GM21786 (cell line): ENCODE results near the gene MAPK8IP1.

Source experiments
- ATAC-seq: cut with Tn5 transposase; IDR thresholded peaks from one replicate; pipeline ENCODE4 v1.9.1; 2021; ENCODE audit not compliant: unreplicated experiment

The MAPK8IP1 gene

DNA sequence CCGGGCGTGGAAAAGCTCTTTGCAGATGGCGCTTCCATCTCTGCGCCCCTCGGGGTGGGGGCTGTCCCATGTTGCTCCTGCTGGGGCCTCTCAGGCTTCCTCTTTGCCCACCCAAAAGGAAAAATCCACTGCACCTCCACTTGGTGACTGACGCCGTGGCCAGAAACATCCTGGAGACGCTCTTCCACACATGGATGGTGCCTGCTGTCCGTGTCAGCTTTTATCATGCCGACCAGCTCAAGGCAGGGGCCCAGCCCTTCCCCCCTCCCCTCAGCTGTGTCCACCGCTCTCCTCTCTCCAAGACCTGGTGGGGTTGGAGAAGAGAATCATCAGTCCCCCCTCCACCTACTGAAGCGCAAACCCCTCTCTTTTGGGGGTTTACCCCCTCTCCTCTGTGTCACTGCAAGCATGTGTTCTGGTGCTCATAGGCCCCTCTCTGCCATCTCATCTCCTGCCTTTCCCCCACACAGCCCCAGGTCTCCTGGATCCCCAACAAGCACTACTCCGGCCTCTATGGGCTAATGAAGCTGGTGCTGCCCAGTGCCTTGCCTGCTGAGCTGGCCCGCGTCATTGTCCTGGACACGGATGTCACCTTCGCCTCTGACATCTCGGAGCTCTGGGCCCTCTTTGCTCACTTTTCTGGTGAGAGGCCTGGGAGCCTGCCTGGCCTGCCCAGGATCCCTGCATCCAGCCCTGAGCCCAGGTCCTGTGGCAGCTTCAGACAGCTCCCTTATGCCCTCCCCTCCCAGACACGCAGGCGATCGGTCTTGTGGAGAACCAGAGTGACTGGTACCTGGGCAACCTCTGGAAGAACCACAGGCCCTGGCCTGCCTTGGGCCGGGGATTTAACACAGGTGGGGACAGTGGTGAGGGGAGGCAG is 38.8 kb downstream of the MAPK8IP1 start:
- no peak for ATAC-seq

DNA sequence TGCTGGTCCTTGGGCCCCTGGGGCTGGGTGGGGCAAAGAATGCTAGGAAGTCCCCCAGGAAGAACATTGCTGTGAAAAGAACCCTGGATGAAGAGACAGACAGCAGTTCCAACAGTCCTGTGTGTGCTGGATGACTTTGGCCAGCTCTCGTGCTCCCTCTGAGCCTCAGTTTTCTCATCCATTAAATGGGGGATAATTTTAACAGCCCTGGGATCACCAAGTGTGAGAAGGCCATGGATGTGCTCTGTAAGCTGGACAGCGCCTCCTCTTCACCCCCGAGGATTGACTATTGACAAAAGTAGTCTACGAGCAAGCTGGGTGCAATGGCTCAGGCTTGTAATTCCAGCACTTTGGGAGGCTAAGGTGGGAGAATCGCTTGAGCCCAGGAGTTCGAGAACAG is 39.5 kb downstream of the MAPK8IP1 start:
- no peak for ATAC-seq

DNA sequence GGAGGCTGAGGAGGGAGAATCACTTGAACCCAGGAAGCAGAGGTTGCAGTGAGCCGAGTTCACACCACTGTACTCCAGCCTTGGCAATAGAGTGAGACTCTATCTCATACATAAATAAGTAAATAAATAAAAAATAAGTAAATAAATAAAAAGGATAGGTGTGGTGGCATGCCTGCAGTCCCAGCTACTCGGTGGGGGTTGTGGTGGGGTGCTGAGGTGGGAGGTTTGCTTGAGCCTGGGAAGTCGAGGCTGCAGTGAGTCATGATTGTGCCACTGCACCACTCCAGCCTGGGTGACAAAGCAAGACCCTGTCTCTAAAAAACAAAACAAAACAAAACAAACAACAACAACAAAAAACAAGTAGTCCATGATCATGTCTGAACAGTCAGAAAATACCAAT is 40.1 kb downstream of the MAPK8IP1 start:
- ATAC-seq, result no peak

DNA sequence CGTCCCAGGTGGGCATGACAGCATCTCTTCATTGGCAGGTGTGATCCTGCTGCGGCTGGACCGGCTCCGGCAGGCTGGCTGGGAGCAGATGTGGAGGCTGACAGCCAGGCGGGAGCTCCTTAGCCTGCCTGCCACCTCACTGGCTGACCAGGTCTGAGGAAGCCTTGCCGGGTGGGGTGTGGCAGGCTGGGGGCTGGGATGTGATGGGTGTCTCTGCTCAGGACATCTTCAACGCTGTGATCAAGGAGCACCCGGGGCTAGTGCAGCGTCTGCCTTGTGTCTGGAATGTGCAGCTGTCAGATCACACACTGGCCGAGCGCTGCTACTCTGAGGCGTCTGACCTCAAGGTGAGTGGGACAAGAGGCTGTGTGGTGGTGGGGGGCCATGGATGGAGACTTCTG is 40.5 kb downstream of the MAPK8IP1 start:
- ATAC-seq, result no peak

DNA sequence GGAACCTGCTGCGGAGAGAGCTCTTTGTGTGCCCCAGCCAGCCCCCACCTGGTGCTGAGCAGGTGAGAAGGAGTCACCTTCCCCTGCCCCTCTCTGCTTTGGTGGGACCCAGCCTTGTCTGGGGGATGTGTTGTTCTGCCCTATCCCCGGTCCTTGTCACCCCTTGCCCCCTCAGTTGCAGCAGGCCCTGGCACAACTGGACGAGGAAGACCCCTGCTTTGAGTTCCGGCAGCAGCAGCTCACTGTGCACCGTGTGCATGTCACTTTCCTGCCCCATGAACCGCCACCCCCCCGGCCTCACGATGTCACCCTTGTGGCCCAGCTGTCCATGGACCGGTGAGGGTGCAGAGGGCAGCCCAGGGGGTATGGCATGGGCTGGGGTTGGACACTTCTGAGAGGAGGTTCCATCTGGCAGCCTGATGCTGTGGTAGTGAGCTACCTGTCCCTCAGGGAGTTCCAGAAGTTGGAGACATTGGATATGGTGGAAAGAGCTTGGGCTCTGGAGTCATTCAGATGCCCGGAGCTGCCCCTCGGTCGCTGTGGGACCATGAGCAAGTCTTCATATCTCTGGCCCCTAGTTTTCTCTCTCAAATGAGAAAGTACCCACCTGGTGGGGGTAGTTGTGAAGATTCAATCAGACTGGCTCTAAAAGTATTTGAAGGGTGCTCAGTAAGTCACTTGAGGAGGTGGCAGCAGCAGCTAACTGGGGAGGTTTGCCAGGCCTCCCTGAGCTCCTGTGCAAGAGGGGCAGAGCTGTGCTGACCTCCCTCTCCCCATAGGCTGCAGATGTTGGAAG is 41.3 kb downstream of the MAPK8IP1 start:
- no peak for ATAC-seq

DNA sequence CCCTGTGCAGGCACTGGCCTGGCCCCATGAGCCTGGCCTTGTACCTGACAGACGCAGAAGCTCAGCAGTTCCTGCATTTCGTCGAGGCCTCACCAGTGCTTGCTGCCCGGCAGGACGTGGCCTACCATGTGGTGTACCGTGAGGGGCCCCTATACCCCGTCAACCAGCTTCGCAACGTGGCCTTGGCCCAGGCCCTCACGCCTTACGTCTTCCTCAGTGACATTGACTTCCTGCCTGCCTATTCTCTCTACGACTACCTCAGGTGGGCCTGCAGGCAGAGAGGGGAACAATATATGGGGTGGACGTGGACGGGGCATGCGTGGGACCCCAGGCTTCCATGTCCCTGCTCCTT is 41.9 kb downstream of the MAPK8IP1 start:
- ATAC-seq, result no peak

DNA sequence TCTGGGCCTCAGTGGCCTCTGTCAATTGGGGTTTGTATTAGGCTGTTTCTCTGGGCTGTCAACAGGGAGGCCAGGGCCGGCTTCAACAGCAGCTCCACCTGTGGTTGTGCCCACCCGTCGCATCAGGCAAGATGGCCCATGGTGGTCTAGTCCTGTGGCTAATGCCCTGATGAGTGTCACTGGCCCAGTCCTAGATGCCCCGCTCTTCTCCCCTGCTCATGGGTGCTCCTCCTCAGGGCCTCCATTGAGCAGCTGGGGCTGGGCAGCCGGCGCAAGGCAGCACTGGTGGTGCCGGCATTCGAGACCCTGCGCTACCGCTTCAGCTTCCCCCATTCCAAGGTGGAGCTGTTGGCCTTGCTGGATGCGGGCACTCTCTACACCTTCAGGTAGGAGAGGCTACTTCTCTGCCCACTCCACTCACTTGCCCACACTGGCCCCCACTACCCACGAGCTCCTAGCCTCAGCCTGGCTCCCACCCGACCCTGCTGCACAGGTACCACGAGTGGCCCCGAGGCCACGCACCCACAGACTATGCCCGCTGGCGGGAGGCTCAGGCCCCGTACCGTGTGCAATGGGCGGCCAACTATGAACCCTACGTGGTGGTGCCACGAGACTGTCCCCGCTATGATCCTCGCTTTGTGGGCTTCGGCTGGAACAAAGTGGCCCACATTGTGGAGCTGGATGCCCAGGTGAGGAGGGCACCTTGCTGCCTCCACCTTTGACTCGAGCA is 42.4 kb downstream of the MAPK8IP1 start:
- ATAC-seq, result no peak

DNA sequence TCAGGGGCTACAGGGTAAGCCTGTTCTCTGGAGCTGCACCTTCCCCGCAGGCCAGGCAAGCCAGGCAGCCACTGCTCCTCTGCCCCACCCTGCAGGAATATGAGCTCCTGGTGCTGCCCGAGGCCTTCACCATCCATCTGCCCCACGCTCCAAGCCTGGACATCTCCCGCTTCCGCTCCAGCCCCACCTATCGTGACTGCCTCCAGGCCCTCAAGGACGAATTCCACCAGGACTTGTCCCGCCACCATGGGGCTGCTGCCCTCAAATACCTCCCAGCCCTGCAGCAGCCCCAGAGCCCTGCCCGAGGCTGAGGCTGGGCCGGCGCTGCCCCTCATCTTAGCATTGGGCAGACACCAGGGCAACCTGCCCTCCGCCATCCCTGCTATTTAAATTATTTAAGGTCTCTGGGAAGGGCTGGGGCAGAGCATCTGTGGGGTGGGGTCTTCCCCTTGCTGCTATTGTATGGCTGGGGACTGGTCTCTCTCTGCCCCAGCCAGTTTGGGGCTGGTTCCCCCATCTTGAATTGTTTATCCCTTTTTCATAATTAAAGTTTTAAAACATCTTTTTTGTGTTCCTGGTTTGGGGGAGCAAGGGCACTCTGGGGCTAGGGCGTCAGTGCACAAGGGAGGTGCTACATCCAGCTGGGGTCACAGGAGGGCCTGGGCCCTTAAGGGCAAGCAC is 43.2 kb downstream of the MAPK8IP1 start:
- no peak for ATAC-seq

DNA sequence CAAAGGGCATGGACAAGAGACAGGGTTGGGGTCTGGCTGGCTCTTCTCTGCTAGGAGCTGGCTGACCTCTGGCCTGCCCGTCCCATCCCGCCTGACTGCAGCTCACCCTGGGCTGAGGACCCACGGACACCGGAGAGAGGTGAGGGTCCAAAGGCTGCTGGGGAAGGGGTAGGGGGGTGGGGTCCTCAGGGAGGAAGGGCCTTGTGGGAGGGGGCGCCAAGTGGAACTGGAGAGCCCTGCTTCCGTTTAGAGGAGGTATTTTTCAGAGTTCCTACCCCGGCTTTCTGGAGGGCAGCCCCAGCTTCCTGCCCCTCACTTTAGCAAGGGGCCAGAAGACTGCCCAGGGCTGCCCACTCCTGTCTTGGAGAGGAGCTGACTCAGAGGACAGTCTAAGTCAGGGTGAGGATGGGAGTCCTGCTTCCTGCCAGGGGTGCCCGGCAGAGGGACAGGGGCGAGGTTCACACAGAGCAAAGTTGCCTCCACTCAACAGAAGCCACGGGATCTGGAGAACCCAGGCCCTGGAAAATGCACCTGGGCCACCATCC is 44.1 kb downstream of the MAPK8IP1 start:
- no peak for ATAC-seq

DNA sequence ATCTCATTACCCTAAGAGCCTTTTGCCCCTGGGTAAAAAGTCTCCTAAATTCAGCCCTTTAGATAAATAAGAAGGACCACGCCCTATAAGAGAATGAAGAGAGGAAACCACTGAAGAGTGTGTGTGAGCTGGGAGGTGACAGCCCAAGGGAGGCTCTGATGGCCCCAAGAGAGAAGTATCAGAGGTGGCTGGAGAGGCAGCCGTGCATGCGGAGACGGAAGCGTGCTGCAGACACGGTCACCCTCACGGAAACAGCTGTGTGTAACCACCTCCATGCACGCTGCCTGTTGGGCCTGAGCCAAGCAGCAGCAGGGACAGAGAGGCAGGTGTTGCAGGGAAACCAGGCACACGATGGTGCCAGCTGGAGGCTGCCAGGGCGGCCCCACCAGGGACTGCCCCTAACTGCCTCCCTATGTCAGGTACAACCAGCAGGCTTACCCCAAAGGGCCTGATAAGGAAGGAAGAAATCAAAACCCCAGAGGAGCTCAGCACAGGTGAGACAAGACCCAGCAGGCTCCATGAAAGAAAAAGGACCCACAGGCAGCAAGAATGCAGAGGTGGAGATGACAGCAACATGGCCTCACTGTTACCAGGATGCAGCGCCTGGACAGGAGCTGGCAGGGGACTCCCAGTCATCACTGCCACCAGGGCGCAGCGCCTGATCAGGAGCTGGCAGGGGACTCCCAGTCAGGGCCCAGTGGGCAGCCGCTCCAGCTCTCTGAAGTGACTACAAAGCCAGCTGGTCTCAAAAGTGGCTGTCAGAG is 44.8 kb downstream of the MAPK8IP1 start:
- peak; percentile 90 for ATAC-seq

DNA sequence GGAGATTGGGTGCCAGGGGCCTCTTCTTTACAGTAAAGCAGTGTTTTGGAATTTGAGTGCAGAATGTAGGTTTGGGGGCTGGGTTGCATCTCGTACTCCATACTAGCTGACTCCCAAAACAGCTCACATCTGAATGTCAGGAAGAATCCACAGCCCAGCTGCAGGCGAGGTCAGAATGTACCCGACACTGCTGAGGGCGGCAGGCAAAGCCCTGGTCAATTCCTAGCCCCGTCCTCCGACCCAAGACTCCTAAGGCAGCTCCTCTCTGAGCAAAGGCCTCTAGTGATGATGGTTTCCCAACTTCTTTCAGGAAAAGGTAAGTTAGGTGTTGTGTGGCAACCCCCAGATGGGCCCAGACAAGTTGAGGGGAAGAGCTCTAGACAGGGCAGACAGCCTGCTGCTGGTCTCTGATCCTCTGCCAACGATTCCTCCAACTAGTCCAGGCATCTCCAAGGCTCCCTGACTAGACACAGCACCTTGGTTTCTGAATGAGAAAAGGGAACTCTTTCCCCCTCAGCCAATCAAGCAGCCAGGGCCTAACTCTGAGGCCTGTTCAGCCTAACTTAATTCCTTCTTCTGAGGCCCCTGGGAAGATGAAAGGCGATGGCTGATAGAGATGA is 45.6 kb downstream of the MAPK8IP1 start:
- ATAC-seq, result no peak

DNA sequence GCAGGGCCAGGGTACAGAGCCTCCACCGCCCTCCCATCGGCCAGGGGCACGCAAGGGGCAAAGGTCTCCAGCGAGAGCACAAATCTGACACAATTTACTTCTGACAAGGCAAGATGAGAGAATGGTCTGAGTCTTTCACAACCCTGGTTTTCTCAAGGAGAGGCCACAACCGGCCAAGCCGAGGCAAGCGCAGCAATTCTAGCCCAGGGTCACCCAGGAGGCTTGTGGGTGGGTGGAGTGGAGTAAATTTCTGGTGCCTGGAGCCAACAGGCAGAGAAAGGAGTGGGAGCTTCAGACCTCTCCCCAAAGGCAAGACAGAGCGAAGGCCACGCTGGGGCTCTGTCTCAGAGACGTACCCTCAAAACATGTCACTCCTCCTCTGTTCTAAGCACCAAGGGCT is 46.3 kb downstream of the MAPK8IP1 start:
- ATAC-seq, result no peak

DNA sequence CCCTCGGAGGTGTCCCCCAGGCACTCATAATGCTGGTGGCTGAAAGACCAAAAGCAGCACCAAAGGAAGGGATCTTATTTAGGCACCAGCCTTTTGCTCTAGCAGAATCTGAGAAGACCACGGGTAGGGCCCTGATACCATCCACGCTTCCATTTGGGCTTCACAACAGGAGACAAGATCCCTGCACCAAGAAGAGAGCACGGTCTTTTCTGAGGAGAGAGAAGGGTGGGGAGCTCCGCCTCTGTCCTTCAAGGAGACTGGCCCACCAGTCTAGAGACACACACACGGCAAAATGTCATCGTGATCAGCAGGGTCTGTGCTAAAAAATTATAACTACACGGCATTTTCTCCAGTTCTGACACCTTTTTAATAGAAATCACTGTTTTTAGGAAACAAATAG is 46.8 kb downstream of the MAPK8IP1 start:
- no peak for ATAC-seq

DNA sequence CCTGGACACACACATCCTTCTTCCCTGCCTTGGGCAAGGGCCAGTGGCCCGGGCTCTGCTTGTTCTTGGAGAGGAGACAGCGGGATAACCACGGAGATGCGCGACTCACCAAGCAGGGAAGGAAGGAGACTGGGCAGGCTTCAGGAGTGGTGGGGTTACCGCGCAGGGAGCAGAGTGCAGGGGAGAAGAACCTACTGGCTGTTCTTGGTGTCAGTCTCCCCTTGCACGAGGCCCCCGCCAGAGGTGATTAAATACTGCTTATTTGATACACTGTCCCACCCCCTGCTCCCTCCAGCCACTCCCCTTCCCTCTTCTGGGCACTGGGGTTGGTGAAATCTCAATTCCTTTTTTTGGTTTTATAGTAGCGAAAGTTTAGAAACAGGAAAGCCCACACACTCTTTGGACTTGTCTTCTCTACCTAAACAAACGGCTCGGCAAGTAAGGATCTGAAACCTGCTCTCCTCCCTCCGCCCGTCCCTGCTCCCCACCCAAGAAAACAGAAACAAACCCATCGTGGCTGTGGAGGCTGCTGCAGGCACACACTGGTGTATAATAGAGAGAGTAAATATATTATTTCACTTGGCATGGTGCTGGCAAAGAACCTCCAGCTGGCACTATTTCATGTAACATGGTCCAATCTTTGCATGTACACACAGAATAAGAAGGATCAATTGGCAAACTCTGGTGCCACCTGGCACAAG is 47.8 kb downstream of the MAPK8IP1 start:
- no peak for ATAC-seq

DNA sequence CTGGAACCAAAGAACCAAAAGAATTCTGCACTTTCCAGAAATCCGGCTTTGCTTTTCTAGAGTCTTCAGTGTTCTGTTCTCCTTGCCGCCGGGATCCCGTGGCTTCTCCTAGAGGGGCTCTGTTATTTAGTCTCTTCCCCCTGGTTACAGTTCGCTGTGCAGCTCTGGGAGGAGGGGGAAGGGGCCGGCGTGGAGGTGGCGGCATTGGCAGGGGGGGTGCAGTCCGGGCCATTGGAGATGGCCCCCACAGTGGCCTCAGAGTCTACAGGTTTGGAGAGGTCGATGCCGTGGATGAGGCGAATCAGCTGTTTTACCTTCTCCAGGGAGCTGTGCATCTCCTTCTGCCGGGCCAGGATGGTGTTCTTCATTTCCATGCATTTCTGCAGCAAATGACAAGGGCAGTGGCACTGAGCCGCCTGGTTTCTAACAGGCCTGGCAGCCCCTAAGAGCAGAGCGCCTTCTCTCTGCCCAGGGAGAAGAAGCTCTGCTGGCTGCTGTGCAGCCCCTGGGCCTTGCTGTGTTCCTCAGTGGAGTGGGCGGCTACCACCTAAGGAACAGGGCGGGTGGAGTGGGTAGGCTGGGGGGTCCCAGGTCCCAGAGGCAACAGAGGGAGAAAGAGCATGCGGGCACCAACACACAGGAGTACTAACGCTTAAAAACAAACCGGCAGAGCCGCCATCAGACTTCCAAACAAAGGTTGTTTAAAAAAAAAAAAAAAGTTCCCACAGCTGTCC is 48.6 kb downstream of the MAPK8IP1 start:
- ATAC-seq, result no peak

DNA sequence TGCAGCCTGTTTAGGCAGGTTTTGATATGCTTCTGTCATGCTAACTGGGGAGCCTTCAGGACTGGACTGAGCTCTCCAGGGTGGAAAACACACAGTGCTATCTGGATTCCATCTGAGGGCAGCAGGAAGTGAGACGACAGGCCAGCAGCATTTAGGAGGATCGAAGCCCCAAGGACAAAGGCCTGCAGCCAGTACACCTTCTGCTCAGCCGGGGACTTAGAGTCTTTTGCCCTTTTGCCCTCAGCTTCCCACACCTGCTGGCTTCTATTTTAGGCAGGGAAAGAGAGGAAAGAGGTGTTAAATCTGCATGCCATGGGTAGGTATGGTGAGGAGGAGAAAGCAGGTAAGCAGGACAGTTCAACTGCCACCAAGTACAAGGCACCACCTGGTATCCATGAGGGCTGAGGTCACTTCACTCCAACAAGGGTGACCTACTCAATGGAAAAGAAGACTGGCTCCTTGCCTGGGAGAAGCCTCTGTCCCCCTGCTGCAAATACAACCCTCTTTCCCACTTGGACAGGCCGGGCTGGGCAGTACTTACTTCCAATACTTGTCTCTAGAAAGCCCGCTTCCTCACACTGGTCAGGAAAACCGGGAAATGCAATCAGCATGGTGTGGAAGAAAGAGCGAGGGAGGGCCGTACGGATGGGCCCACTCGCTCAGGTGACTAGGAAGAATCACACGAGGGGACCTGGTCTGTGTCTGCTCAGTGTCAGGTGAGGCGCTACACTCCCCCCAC is 49.3 kb downstream of the MAPK8IP1 start:
- no peak for ATAC-seq

DNA sequence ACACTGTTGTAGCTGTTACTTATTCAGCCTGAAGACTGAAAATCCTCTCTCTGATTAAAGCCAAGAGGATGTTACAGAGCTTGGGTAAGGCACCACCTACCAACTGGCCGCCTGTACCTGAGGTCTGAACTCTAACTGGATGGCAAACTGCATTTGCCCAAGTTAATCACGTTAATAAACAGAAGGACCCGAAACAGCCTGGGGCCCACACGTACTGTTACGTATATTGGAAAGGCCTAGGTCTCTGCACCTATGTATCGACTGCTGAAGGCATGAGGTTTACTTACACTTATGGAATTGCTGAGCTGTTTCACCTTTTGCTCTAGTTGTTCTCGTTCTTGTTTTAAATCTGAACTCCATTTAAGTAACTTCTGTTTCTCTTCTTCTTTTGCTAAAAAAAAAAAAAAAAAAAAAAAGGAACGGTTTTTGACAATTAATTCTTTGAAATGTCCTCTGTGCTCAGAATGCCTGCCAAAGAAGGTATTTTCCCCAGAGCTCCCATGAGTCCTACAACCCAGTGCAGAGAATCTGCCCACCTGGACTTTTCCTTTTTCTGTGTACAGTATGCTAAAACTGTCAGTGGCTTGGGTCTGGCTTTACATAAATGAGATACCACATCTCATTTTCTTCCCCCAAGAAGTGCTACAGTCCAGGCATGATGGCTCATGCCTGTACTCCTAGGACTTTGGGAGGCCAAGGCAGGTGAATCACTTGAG is 50.1 kb downstream of the MAPK8IP1 start:
- no peak for ATAC-seq
